ENCODE data around the gene WDR62.

GRCh38 chr19:36150586-36150985 lies 95.9 kb downstream of the WDR62 start:
- TF ChIP-seq RAD21 (IDR thresholded peaks at IDR 0.05 in 1 of 2, conservative IDR thresholded peaks at IDR 0.05 in 1 of 2; ENCODE audit: low read depth in 2 of 2, low read length in 2 of 2) (no peak), CREB1 (IDR thresholded peaks at IDR 0.05) (no peak), EZH2 (IDR thresholded peaks at IDR 0.05; ENCODE audit: low read depth, low read length, severe bottlenecking) (no peak), CHD1 (IDR thresholded peaks at IDR 0.05; ENCODE audit: low read depth, low read length) (no peak), CBX5 (IDR thresholded peaks at IDR 0.05; ENCODE audit: low read depth, low read length) (no peak), PHF8 (conservative IDR thresholded peaks at IDR 0.05; ENCODE audit: low read depth, low read length) (no peak), SRF (IDR thresholded peaks at IDR 0.05; ENCODE audit: low read depth, low read length) (no peak), TBP (IDR thresholded peaks at IDR 0.05; ENCODE audit: low read depth, low read length) (no peak), RFX5 (IDR thresholded peaks at IDR 0.05; ENCODE audit: borderline replicate concordance, low read depth, low read length) (no peak), POLR2AphosphoS5 (IDR thresholded peaks at IDR 0.05; ENCODE audit: low read depth, low read length) (no peak), SIRT6 (IDR thresholded peaks at IDR 0.05; ENCODE audit: low read length) (no peak)
- TF ChIP-seq, protein P1, sequence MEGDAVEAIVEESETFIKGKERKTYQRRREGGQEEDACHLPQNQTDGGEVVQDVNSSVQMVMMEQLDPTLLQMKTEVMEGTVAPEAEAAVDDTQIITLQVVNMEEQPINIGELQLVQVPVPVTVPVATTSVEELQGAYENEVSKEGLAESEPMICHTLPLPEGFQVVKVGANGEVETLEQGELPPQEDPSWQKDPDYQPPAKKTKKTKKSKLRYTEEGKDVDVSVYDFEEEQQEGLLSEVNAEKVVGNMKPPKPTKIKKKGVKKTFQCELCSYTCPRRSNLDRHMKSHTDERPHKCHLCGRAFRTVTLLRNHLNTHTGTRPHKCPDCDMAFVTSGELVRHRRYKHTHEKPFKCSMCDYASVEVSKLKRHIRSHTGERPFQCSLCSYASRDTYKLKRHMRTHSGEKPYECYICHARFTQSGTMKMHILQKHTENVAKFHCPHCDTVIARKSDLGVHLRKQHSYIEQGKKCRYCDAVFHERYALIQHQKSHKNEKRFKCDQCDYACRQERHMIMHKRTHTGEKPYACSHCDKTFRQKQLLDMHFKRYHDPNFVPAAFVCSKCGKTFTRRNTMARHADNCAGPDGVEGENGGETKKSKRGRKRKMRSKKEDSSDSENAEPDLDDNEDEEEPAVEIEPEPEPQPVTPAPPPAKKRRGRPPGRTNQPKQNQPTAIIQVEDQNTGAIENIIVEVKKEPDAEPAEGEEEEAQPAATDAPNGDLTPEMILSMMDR (IDR thresholded peaks at IDR 0.05; ENCODE audit: control extremely low read depth in 1 of 3, insufficient read depth in 1 of 3, low read depth in 1 of 3, low read length in 3 of 3) = no peak
